Stomach smooth muscle (tissue), 2 donors: ENCODE measurements around the gene TRIM31.

Source experiments
- H3K27ac ChIP-seq: one replicate; pipeline ENCODE4 v1.7.0; 2013; ENCODE audit warnings: mild to moderate bottlenecking, low read length, inconsistent platforms
- H3K27me3 ChIP-seq, 2 donors: one replicate each; pipeline ENCODE4 v1.7.0; 2013; ENCODE audit warnings: low read length in 2 of 2; ENCODE audit not compliant: insufficient read depth in 2 of 2, control insufficient read depth in 1 of 2
- H3K36me3 ChIP-seq, 2 donors: one replicate each; pipeline ENCODE4 v1.7.0; 2013; ENCODE audit warnings: low read length in 2 of 2; ENCODE audit not compliant: control insufficient read depth in 2 of 2, insufficient read depth in 2 of 2
- H3K4me1 ChIP-seq: one replicate; pipeline ENCODE4 v1.7.0; 2013; ENCODE audit warnings: low read length; ENCODE audit not compliant: control insufficient read depth, insufficient read depth
- H3K4me3 ChIP-seq, 2 donors: one replicate each; pipeline ENCODE4 v1.7.0; 2013; ENCODE audit warnings: low read length in 2 of 2
- H3K9ac ChIP-seq, 2 donors: one replicate each; pipeline ENCODE4 v1.7.0; 2013; ENCODE audit warnings: low read length in 2 of 2, mild to moderate bottlenecking in 1 of 2
- H3K9me3 ChIP-seq, 2 donors: one replicate each; pipeline ENCODE4 v1.7.0; 2013; ENCODE audit warnings: low read length in 2 of 2; ENCODE audit not compliant: control insufficient read depth in 2 of 2
- donor health status: healthy.
- donor health status: Pancreatic carcinoma.

Gene TRIM31

GRCh38 chr6:30155520-30156261 is 42.8 kb upstream of the TRIM31 start:
- no peaks in the 10 kb centered on the region for H3K36me3 ChIP-seq
- H3K9ac ChIP-seq: no peak overlapping the region
- H3K9me3 ChIP-seq: no peaks in the 10 kb centered on the region
- no peak overlapping the region for H3K27ac ChIP-seq
- H3K4me3 ChIP-seq: no peak overlapping the region
- peaks cover 0 to 10% of the 10 kb centered on the region in 2 donors for H3K27me3 ChIP-seq
- H3K4me1 ChIP-seq: no peaks in the 10 kb centered on the region

GRCh38 chr6:30154709-30155519 is 42.0 kb upstream of the TRIM31 start:
- Histone ChIP-seq H3K4me1 (no peaks in the 10 kb centered on the region), H3K9ac (no peak overlapping the region), H3K27me3 (peaks cover 0 to 6% of the 10 kb centered on the region in 2 donors), H3K27ac (no peak overlapping the region), H3K36me3 (no peaks in the 10 kb centered on the region), H3K9me3 (no peaks in the 10 kb centered on the region), H3K4me3 (no peak overlapping the region)

GRCh38 chr6:30154061-30154460 is 41.2 kb upstream of the TRIM31 start:
- no peak overlapping the region for H3K4me3 ChIP-seq
- H3K27me3 ChIP-seq: peaks cover 0 to 6% of the 10 kb centered on the region in 2 donors
- no peaks in the 10 kb centered on the region for H3K9me3 ChIP-seq
- no peak overlapping the region for H3K27ac ChIP-seq
- no peaks in the 10 kb centered on the region for H3K4me1 ChIP-seq
- no peaks in the 10 kb centered on the region for H3K36me3 ChIP-seq
- no peak overlapping the region for H3K9ac ChIP-seq

- H3K4me3 ChIP-seq: no peak overlapping the region
- H3K27me3 ChIP-seq: peaks cover 0 to 8% of the 10 kb centered on the region in 2 donors
- H3K9ac ChIP-seq: no peak overlapping the region
- no peak overlapping the region for H3K27ac ChIP-seq
- no peaks in the 10 kb centered on the region for H3K4me1 ChIP-seq
- no peaks in the 10 kb centered on the region for H3K36me3 ChIP-seq
- H3K9me3 ChIP-seq: no peaks in the 10 kb centered on the region
Measured at GRCh38 chr6:30152910-30153610, 40.2 kb upstream of the TRIM31 start.

GRCh38 chr6:30152016-30152673 is 39.3 kb upstream of the TRIM31 start:
- Histone ChIP-seq H3K27ac (no peak overlapping the region), H3K9ac (no peak overlapping the region), H3K9me3 (no peaks in the 10 kb centered on the region), H3K4me3 (no peak overlapping the region), H3K4me1 (no peaks in the 10 kb centered on the region), H3K36me3 (no peaks in the 10 kb centered on the region), H3K27me3 (peaks cover 0 to 9% of the 10 kb centered on the region in 2 donors)

GRCh38 chr6:30151580-30151979 is 38.7 kb upstream of the TRIM31 start:
- H3K4me3 ChIP-seq: no peak overlapping the region
- no peak overlapping the region for H3K9ac ChIP-seq
- no peaks in the 10 kb centered on the region for H3K36me3 ChIP-seq
- no peaks in the 10 kb centered on the region for H3K4me1 ChIP-seq
- no peaks in the 10 kb centered on the region for H3K9me3 ChIP-seq
- H3K27ac ChIP-seq: no peak overlapping the region
- peaks cover 0 to 9% of the 10 kb centered on the region in 2 donors for H3K27me3 ChIP-seq

- H3K9ac ChIP-seq: no peak overlapping the region
- H3K4me1 ChIP-seq: no peaks in the 10 kb centered on the region
- H3K27me3 ChIP-seq: peaks cover 0 to 11% of the 10 kb centered on the region in 2 donors
- H3K36me3 ChIP-seq: no peaks in the 10 kb centered on the region
- H3K4me3 ChIP-seq: no peak overlapping the region
- no peaks in the 10 kb centered on the region for H3K9me3 ChIP-seq
- H3K27ac ChIP-seq: no peak overlapping the region
Measured at GRCh38 chr6:30150671-30151395, 37.9 kb upstream of the TRIM31 start.

- H3K9ac ChIP-seq: no peak overlapping the region
- H3K9me3 ChIP-seq: no peaks in the 10 kb centered on the region
- H3K4me3 ChIP-seq: no peak overlapping the region
- H3K36me3 ChIP-seq: no peaks in the 10 kb centered on the region
- H3K4me1 ChIP-seq: no peaks in the 10 kb centered on the region
- H3K27ac ChIP-seq: no peak overlapping the region
- peaks cover 0 to 11% of the 10 kb centered on the region in 2 donors for H3K27me3 ChIP-seq
Measured at GRCh38 chr6:30149858-30150550, 37.1 kb upstream of the TRIM31 start.

GRCh38 chr6:30149234-30149633 is 36.3 kb upstream of the TRIM31 start:
- H3K4me3 ChIP-seq: no peak overlapping the region
- no peak overlapping the region for H3K27ac ChIP-seq
- H3K36me3 ChIP-seq: no peaks in the 10 kb centered on the region
- H3K9me3 ChIP-seq: no peaks in the 10 kb centered on the region
- H3K27me3 ChIP-seq: peaks cover 4 to 15% of the 10 kb centered on the region in 2 donors
- H3K9ac ChIP-seq: no peak overlapping the region
- no peaks in the 10 kb centered on the region for H3K4me1 ChIP-seq
